ENCODE results near the gene PPCDC.

DNA sequence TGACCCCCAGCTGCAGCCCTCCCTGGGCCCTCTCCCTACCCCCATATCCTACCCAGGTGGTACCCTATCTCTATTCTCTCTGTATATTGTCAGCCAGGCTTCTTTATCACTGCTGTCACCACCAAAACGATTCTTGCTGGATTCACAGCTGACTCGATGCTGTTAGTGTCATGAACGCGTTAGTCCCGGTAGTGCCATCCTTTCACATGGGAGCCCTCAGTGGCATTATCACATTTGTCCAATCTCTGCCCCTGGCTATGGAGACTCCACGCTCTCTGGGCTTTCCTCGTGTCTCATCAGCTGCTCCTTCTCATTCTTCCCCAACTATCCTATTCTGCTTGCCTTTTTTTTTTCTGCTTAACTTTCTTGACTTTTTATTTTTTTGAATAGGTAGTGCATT lies 21.0 kb upstream of the PPCDC start:
- TF ChIP-seq, protein P1, sequence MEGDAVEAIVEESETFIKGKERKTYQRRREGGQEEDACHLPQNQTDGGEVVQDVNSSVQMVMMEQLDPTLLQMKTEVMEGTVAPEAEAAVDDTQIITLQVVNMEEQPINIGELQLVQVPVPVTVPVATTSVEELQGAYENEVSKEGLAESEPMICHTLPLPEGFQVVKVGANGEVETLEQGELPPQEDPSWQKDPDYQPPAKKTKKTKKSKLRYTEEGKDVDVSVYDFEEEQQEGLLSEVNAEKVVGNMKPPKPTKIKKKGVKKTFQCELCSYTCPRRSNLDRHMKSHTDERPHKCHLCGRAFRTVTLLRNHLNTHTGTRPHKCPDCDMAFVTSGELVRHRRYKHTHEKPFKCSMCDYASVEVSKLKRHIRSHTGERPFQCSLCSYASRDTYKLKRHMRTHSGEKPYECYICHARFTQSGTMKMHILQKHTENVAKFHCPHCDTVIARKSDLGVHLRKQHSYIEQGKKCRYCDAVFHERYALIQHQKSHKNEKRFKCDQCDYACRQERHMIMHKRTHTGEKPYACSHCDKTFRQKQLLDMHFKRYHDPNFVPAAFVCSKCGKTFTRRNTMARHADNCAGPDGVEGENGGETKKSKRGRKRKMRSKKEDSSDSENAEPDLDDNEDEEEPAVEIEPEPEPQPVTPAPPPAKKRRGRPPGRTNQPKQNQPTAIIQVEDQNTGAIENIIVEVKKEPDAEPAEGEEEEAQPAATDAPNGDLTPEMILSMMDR (IDR thresholded peaks at IDR 0.05; ENCODE audit: insufficient read depth, low read depth, low read length), result no peak
- TF ChIP-seq EZH2 (IDR thresholded peaks at IDR 0.05; ENCODE audit: insufficient read depth, low read length), result no peak
